Effector memory CD8-positive, alpha-beta T cell (primary cell): ENCODE measurements around the gene SLCO2A1.

Experiments used
- ATAC-seq: fragments of 150-1000 bp; cut with Tn5 transposase; replicated peaks from 2 replicates; pipeline ENCODE4 v1.10.0; 2021; ENCODE audit warnings: mild to moderate bottlenecking, moderate library complexity
- DNase-seq, 3 experiments: peaks; one replicate each; pipeline ENCODE4 v3.0.0; 2021
- H3K27ac Mint-ChIP-seq, 2 donors: one replicate each; pipeline ENCODE4 v1.8.0; 2022; ENCODE audit warnings: mild to moderate bottlenecking in 2 of 2, mixed read lengths in 2 of 2, moderate library complexity in 2 of 2
- H3K27me3 Mint-ChIP-seq, 2 donors: one replicate each; pipeline ENCODE4 v1.8.0; 2022; ENCODE audit warnings: mixed read lengths in 2 of 2
- H3K36me3 Mint-ChIP-seq: one replicate; pipeline ENCODE4 v1.8.0; 2022; ENCODE audit warnings: mild to moderate bottlenecking, moderate library complexity, mixed read lengths; ENCODE audit not compliant: insufficient read depth
- H3K4me1 Mint-ChIP-seq, 2 donors: one replicate each; pipeline ENCODE4 v1.8.0; 2022; ENCODE audit warnings: low read depth in 2 of 2, mixed read lengths in 2 of 2
- H3K4me3 Mint-ChIP-seq, 2 donors: one replicate each; pipeline ENCODE4 v1.8.0; 2022; ENCODE audit warnings: mild to moderate bottlenecking in 2 of 2, mixed read lengths in 2 of 2, moderate library complexity in 2 of 2
- H3K9me3 Mint-ChIP-seq, 2 donors: one replicate each; pipeline ENCODE4 v1.8.0; 2022; ENCODE audit warnings: mixed read lengths in 2 of 2

Gene SLCO2A1

GRCh38 chr3:133996251-133996661 is 33.5 kb downstream of the SLCO2A1 start:
- Mint-ChIP-seq H3K27ac (no peak overlapping the region), H3K4me3 (no peak overlapping the region), H3K27me3 (peaks cover 28 to 39% of the 10 kb centered on the region in 2 donors), H3K36me3 (no peaks in the 10 kb centered on the region), H3K4me1 (no peaks in the 10 kb centered on the region), H3K9me3 (no peaks in the 10 kb centered on the region)
- ATAC-seq (no peak), DNase-seq (no peak)

DNA sequence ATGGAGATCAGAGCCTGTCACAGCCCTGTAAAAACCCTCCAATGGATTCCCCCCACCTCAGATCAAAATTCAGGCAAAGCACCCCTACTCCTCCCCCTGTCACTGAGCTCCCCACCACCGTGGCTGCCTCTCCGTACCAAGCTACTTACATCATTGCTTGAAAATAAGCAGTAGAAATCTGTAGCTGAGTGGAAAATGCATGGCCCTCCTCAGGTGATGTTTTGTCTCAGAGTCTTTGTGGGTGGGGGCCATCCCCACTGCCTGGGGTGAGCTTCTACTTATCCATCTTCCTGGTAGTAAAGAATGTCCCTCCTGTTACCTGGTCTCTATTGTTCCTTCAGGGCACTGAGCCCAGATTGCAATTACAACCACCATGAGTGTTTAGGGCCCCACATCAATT is 34.5 kb downstream of the SLCO2A1 start:
- H3K27me3 Mint-ChIP-seq, result peaks cover 30 to 39% of the 10 kb centered on the region in 2 donors
- H3K36me3 Mint-ChIP-seq, result no peaks in the 10 kb centered on the region
- H3K4me3 Mint-ChIP-seq, result no peak overlapping the region
- no peak for DNase-seq
- H3K4me1 Mint-ChIP-seq, result no peaks in the 10 kb centered on the region
- no peaks in the 10 kb centered on the region for H3K9me3 Mint-ChIP-seq
- H3K27ac Mint-ChIP-seq, result no peak overlapping the region
- no peak for ATAC-seq

GRCh38 chr3:133994166-133994890 is 35.4 kb downstream of the SLCO2A1 start:
- H3K4me3 Mint-ChIP-seq, result no peak overlapping the region
- peaks cover 27 to 39% of the 10 kb centered on the region in 2 donors for H3K27me3 Mint-ChIP-seq
- no peak overlapping the region for H3K27ac Mint-ChIP-seq
- DNase-seq, result no peak
- ATAC-seq, result no peak
- H3K4me1 Mint-ChIP-seq, result no peaks in the 10 kb centered on the region
- H3K9me3 Mint-ChIP-seq, result no peaks in the 10 kb centered on the region
- no peaks in the 10 kb centered on the region for H3K36me3 Mint-ChIP-seq

DNA sequence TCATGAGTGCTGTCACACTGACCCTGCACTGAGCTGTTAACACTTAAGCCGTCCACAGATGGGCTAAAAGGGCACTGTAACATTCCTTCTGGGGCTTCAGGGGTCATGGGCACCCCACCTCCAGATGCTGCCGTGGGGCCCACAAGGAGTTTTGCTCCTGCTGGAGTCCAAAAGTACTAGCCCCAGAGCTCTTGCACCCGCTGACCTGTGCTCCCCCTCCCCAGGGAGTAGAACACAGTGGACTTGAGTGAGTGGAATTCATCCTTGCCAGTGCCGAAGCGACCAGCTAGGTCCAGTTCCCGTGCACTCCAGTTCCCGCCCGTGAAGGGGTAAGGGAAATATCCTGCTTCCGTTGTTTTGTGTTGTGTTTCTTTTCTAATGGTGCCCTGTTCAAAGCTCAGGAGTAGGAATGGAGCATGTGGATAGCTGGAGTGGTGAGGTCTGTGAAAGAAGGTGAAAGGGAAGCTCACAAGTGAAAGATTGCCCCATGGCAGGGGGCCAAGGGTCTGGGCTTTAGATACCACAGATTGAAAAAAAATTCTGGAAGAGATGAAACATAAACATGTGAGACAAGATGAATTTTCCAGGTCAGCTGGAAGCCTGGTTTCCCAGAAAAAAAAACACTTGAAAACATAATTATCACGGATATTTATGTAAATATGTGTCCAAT is 36.6 kb downstream of the SLCO2A1 start:
- DNase-seq, result no peak
- Mint-ChIP-seq H3K36me3 (no peaks in the 10 kb centered on the region), H3K27me3 (peaks cover 15 to 39% of the 10 kb centered on the region in 2 donors), H3K4me3 (no peak overlapping the region), H3K4me1 (no peaks in the 10 kb centered on the region), H3K27ac (no peak overlapping the region), H3K9me3 (no peaks in the 10 kb centered on the region)
- ATAC-seq, result no peak

GRCh38 chr3:133992381-133992780 is 37.3 kb downstream of the SLCO2A1 start:
- Mint-ChIP-seq H3K9me3 (no peaks in the 10 kb centered on the region), H3K4me1 (peaks cover 0 to 1% of the 10 kb centered on the region in 2 donors), H3K36me3 (no peaks in the 10 kb centered on the region), H3K27me3 (peaks cover 15 to 45% of the 10 kb centered on the region in 2 donors), H3K4me3 (no peak overlapping the region), H3K27ac (no peak overlapping the region)
- ATAC-seq, result no peak
- DNase-seq, result no peak

DNA sequence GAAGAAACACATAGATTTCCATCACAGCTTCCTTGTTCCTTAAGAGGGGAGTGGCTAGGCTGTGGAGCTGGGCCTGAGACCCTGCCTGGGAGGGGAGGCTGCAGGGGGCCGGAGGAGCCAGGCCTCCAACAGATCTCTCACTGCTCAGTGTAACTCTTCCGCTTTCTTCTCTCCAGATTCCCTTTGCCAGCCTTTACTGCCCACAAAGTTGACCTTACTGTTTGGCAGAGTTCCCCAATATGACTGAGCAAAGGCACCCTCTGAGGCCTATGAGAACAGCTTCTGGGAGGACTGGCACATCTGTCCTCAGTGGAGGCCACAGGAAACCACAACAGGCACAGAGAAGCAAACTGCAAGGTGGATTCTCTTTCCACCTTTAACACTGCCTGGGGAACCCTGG is 38.1 kb downstream of the SLCO2A1 start:
- no peak for ATAC-seq

DNA sequence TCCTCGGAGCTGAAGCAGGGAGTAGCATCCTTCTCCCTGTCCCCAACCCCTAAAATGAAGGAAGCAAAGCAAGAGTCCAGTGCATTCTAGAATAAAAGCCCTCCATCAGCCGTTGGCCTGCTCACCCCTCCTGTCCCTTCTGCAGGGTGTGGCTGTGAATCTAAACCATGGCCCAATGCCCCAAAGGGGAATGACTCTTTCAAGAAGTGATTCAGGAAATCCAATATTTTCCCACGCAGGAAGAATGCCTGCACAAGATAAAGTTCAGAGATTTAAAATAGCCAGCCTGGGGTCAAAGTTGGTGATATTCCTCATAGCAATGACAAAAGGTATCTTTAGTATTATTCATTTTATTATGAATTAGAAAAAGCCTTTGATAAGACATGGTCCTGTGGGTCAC is 38.5 kb downstream of the SLCO2A1 start:
- DNase-seq (no peak), ATAC-seq (no peak)
- peaks cover 0 to 1% of the 10 kb centered on the region in 2 donors for H3K4me1 Mint-ChIP-seq
- H3K27me3 Mint-ChIP-seq, result peaks cover 15 to 54% of the 10 kb centered on the region in 2 donors
- no peaks in the 10 kb centered on the region for H3K36me3 Mint-ChIP-seq
- H3K27ac Mint-ChIP-seq, result no peak overlapping the region
- no peaks in the 10 kb centered on the region for H3K9me3 Mint-ChIP-seq
- no peak overlapping the region for H3K4me3 Mint-ChIP-seq

More for the DNA sequence above, 38.1 kb downstream of the SLCO2A1 start:
- Mint-ChIP-seq H3K4me3 (no peak overlapping the region), H3K36me3 (no peaks in the 10 kb centered on the region), H3K27ac (no peak overlapping the region), H3K4me1 (peaks cover 0 to 1% of the 10 kb centered on the region in 2 donors), H3K9me3 (no peaks in the 10 kb centered on the region), H3K27me3 (peaks cover 15 to 50% of the 10 kb centered on the region in 2 donors)
- no peak for DNase-seq

GRCh38 chr3:133989936-133990702 is 39.6 kb downstream of the SLCO2A1 start:
- H3K36me3 Mint-ChIP-seq, result no peaks in the 10 kb centered on the region
- H3K4me3 Mint-ChIP-seq, result no peak overlapping the region
- peaks cover 0 to 1% of the 10 kb centered on the region in 2 donors for H3K4me1 Mint-ChIP-seq
- no peaks in the 10 kb centered on the region for H3K9me3 Mint-ChIP-seq
- peaks cover 21 to 55% of the 10 kb centered on the region in 2 donors for H3K27me3 Mint-ChIP-seq
- no peak for DNase-seq
- ATAC-seq, result no peak
- no peak overlapping the region for H3K27ac Mint-ChIP-seq

GRCh38 chr3:133988631-133989161 is 41.0 kb downstream of the SLCO2A1 start:
- Mint-ChIP-seq H3K36me3 (no peaks in the 10 kb centered on the region), H3K4me1 (peaks cover 0 to 1% of the 10 kb centered on the region in 2 donors), H3K27ac (no peak overlapping the region), H3K9me3 (no peaks in the 10 kb centered on the region), H3K27me3 (peaks cover 16 to 47% of the 10 kb centered on the region in 2 donors), H3K4me3 (no peak overlapping the region)
- ATAC-seq, result no peak
- no peak for DNase-seq

- Mint-ChIP-seq H3K27me3 (peaks cover 18 to 53% of the 10 kb centered on the region in 2 donors), H3K36me3 (no peaks in the 10 kb centered on the region), H3K4me1 (peaks cover 0 to 1% of the 10 kb centered on the region in 2 donors), H3K4me3 (no peak overlapping the region), H3K9me3 (no peaks in the 10 kb centered on the region), H3K27ac (no peak overlapping the region)
- no peak for ATAC-seq
- no peak for DNase-seq
These were observed 41.7 kb downstream of the SLCO2A1 start for GRCh38 chr3:133987948-133988484.

- Mint-ChIP-seq H3K4me1 (peaks cover 0 to 1% of the 10 kb centered on the region in 2 donors), H3K27ac (no peak overlapping the region), H3K9me3 (no peaks in the 10 kb centered on the region), H3K36me3 (no peaks in the 10 kb centered on the region), H3K4me3 (no peak overlapping the region), H3K27me3 (peaks cover 22 to 62% of the 10 kb centered on the region in 2 donors)
- DNase-seq (no peak), ATAC-seq (no peak)
These were observed 42.6 kb downstream of the SLCO2A1 start for GRCh38 chr3:133987136-133987535.

DNA sequence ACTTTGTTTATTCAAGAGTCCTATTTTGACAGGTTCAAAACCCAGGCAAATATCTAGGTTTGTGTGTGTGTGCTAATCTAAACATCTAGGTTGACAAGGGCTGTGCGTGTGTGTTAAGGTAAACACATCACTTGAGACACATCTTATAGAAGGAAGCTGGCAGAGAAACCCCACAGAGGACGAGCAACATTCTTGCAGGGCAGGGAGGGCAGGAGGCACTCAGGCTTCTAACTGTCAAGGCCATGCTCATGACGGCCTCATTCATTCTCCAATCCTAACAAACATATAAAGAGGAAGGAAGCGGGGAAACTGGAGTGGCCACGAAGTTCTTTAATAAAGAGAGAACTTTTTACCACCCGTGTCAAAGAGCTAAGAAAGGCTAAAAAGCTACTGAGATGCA is 43.4 kb downstream of the SLCO2A1 start:
- Mint-ChIP-seq H3K36me3 (no peaks in the 10 kb centered on the region), H3K4me1 (peaks cover 0 to 1% of the 10 kb centered on the region in 2 donors), H3K27ac (no peak overlapping the region), H3K4me3 (no peak overlapping the region), H3K27me3 (peaks cover 22 to 66% of the 10 kb centered on the region in 2 donors), H3K9me3 (no peaks in the 10 kb centered on the region)
- no peak for ATAC-seq
- DNase-seq, result no peak

GRCh38 chr3:133984975-133985374 is 44.8 kb downstream of the SLCO2A1 start:
- Mint-ChIP-seq H3K36me3 (no peaks in the 10 kb centered on the region), H3K27ac (no peak overlapping the region), H3K4me1 (peaks cover 0 to 1% of the 10 kb centered on the region in 2 donors), H3K4me3 (no peak overlapping the region), H3K9me3 (no peaks in the 10 kb centered on the region), H3K27me3 (peaks cover 17 to 60% of the 10 kb centered on the region in 2 donors)
- DNase-seq, result no peak
- ATAC-seq, result no peak
